ENCODE data around the gene DLK1.

The DLK1 gene

GRCh38 chr14:100762901-100763300 is 36.2 kb downstream of the DLK1 start:
- DNase-seq: no peak

GRCh38 chr14:100764471-100765115 is 37.9 kb downstream of the DLK1 start:
- DNase-seq: no peak

GRCh38 chr14:100765296-100765695 is 38.6 kb downstream of the DLK1 start:
- no peak for DNase-seq

GRCh38 chr14:100765991-100766390 is 39.3 kb downstream of the DLK1 start:
- DNase-seq: no peak

- DNase-seq: no peak
These were observed 40.5 kb downstream of the DLK1 start for GRCh38 chr14:100767003-100767787.

GRCh38 chr14:100767788-100768536 is 41.3 kb downstream of the DLK1 start:
- DNase-seq: no peak

- DNase-seq: no peak
These were observed 42.6 kb downstream of the DLK1 start for GRCh38 chr14:100769035-100769939.

- no peak for DNase-seq
These were observed 43.4 kb downstream of the DLK1 start for GRCh38 chr14:100770046-100770445.

- no peak for DNase-seq
These were observed 44.0 kb downstream of the DLK1 start for GRCh38 chr14:100770605-100771120.

GRCh38 chr14:100771121-100771800 is 44.6 kb downstream of the DLK1 start:
- DNase-seq: no peak

GRCh38 chr14:100772607-100773165 is 46.0 kb downstream of the DLK1 start:
- DNase-seq: no peak

- DNase-seq: no peak
These were observed 46.9 kb downstream of the DLK1 start for GRCh38 chr14:100773331-100774163.

GRCh38 chr14:100774164-100774537 is 47.5 kb downstream of the DLK1 start:
- no peak for DNase-seq

- DNase-seq: no peak
These were observed 48.7 kb downstream of the DLK1 start for GRCh38 chr14:100775351-100775830.

- peak; percentile 76 for DNase-seq
These were observed 49.3 kb downstream of the DLK1 start for GRCh38 chr14:100775831-100776591.

- no peak for DNase-seq
These were observed 50.1 kb downstream of the DLK1 start for GRCh38 chr14:100776681-100777365.

- DNase-seq: no peak
These were observed 50.7 kb downstream of the DLK1 start for GRCh38 chr14:100777366-100777817.

GRCh38 chr14:100777818-100778525 is 51.3 kb downstream of the DLK1 start:
- DNase-seq: no peak

Measured in left hindlimb (tissue), 1 donor.